Measurements from ENCODE around the gene SLC15A3.

SLC15A3 gene

DNA sequence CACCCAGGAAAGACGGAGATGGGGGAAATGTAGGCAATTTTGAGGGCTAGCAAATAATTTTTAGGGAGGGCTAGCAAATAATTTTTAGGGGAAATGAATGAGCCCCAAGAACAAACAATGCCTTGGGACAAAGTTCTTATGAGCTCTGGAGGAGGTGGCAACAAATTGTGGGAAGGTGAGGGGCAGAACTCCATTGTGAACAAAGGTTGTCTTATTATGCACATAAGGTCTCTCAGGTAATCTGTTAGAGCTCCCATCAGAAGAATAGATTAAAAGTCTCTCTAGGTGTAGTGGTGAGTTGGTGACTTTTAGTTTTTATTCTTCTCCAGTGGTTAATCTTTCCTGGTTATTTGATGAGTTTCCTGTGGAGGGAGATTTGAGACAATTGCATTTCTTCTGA lies 43.2 kb downstream of the SLC15A3 start:
- Histone ChIP-seq H3K9me3 (ENCODE audit: control insufficient read depth, insufficient read depth, low read depth, low read length) (no peaks in the 10 kb centered on the region), H3K27ac (ENCODE audit: extremely low read depth, low read depth, low read length) (no peak overlapping the region), H3K36me3 (ENCODE audit: control insufficient read depth in 2 of 2, insufficient read depth in 1 of 2, low read length in 2 of 2) (peaks cover 0 to 10% of the 10 kb centered on the region in 2 experiments; a peak in 1 of 3 replicates), H3K4me1 (ENCODE audit: control insufficient read depth, insufficient read depth, low read length) (no peaks in the 10 kb centered on the region; the same call in 1 of the 2 replicates), H3K4me3 (ENCODE audit: low read depth, low read length) (no peak overlapping the region)
- ChIA-PET CTCF (interaction anchor here (0.6 to 2.2 kb wide), 4 partner anchors 10 to 213 kb away, joined by 3 to 9 read pairs (median 4); no protein-coding TSS in a partner anchor), POLR2A (no interaction called here)
- TF ChIP-seq ZNF324 (tag by site-specific recombination; IDR thresholded peaks at IDR 0.05) (no peak), ZNF174 (tag by site-specific recombination; IDR thresholded peaks at IDR 0.05) (no peak), ZNF37A (tag by site-specific recombination; IDR thresholded peaks at IDR 0.05) (no peak), ZNF514 (tag by site-specific recombination; IDR thresholded peaks at IDR 0.05) (no peak), KLF10 (tag by site-specific recombination; IDR thresholded peaks at IDR 0.05) (no peak), ZNF530 (tag by site-specific recombination; IDR thresholded peaks at IDR 0.05; ENCODE audit: low read depth) (peak; percentile 93)
- TF ChIP-seq, protein P1, sequence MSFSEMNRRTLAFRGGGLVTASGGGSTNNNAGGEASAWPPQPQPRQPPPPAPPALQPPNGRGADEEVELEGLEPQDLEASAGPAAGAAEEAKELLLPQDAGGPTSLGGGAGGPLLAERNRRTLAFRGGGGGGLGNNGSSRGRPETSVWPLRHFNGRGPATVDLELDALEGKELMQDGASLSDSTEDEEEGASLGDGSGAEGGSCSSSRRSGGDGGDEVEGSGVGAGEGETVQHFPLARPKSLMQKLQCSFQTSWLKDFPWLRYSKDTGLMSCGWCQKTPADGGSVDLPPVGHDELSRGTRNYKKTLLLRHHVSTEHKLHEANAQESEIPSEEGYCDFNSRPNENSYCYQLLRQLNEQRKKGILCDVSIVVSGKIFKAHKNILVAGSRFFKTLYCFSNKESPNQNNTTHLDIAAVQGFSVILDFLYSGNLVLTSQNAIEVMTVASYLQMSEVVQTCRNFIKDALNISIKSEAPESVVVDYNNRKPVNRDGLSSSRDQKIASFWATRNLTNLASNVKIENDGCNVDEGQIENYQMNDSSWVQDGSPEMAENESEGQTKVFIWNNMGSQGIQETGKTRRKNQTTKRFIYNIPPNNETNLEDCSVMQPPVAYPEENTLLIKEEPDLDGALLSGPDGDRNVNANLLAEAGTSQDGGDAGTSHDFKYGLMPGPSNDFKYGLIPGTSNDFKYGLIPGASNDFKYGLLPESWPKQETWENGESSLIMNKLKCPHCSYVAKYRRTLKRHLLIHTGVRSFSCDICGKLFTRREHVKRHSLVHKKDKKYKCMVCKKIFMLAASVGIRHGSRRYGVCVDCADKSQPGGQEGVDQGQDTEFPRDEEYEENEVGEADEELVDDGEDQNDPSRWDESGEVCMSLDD (tag by site-specific recombination; IDR thresholded peaks at IDR 0.05): no peak

DNA sequence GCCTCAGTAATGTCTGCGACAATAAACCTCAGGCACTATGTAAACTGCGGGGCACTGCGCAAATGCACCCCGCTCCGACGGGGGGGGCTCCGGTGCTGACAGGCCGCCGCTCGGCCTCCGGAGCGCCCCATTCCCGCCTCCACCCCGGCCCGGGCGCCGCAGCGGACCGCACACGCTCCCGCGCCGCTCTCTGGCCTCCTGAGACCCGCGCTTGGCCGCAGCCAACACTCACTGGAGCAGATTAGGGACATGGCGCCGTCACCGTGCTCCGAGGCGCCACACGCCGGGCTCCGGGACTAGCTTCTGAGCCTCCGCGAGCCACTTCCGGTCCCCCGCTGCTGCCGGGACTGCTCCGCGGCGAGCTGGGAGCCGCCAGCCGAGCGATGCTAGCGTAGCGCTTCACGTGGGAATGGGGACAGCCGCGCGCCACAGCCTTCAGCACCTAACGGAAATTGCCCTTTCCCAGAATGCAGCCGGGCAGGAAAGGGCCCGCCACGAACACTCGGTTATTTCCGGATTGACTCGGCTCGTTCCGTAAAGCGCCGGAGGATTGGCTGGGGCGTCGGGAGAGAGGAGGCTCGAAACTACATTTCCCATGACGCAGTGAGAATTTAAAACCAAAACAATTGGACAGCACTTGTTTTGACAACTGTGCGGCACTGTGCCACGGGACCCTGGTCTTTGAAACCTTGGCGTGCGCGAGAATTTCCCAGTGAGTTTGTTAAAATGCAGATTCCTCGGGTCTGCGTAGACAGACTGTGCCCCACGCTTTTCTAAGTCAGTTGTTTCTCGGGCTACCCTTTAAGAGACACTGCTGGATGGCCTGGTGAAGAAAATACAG lies 45.6 kb downstream of the SLC15A3 start, which contains the start of gene PRPF19:
Gene PRPF19, minus strand, starts transcription at position 454 of the 841 bp plus-strand sequence. Its CDS starts 203 bp downstream, at position 251.
- CTCF ChIA-PET: interaction anchor here (2.9 kb wide), 1 partner anchor 75 kb away, joined by 19 read pairs; no protein-coding TSS in a partner anchor
- peak within 1 kb of the TSS; percentile 88 for H3K4me3 ChIP-seq (ENCODE audit: low read depth, low read length)
- H3K4me1 ChIP-seq (ENCODE audit: control insufficient read depth, insufficient read depth, low read length): no peaks in the 10 kb centered on the region; the same call in 1 of the 2 replicates
- H3K9me3 ChIP-seq (ENCODE audit: control insufficient read depth, insufficient read depth, low read depth, low read length): no peaks in the 10 kb centered on the region
- POLR2A ChIA-PET: interaction anchor here (0.8 to 2.8 kb wide), 7 partner anchors 9 to 20 kb away, joined by 3 to 36 read pairs (median 5); partner anchors contain the start of genes TMEM109 and TMEM132A
- H3K27ac ChIP-seq (ENCODE audit: extremely low read depth, low read depth, low read length): peak within 1 kb of the TSS; percentile 84
- H3K36me3 ChIP-seq (ENCODE audit: control insufficient read depth in 2 of 2, insufficient read depth in 1 of 2, low read length in 2 of 2): peaks cover 0 to 35% of the 10 kb centered on the region in 2 experiments; a peak in 1 of 3 replicates
- TF ChIP-seq ZBTB1 (tag by site-specific recombination; IDR thresholded peaks at IDR 0.05): no peak
- TF ChIP-seq ZSCAN16 (tag by site-specific recombination; IDR thresholded peaks at IDR 0.05): no peak
- TF ChIP-seq ZBTB21 (tag by site-specific recombination; IDR thresholded peaks at IDR 0.05): no peak
- no peak for TF ChIP-seq HOXC10 (CRISPR knock-in tag; IDR thresholded peaks at IDR 0.05)
- TF ChIP-seq, protein P2, sequence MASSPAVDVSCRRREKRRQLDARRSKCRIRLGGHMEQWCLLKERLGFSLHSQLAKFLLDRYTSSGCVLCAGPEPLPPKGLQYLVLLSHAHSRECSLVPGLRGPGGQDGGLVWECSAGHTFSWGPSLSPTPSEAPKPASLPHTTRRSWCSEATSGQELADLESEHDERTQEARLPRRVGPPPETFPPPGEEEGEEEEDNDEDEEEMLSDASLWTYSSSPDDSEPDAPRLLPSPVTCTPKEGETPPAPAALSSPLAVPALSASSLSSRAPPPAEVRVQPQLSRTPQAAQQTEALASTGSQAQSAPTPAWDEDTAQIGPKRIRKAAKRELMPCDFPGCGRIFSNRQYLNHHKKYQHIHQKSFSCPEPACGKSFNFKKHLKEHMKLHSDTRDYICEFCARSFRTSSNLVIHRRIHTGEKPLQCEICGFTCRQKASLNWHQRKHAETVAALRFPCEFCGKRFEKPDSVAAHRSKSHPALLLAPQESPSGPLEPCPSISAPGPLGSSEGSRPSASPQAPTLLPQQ (tag by site-specific recombination; IDR thresholded peaks at IDR 0.05): peak; percentile 54; the same call in 1 of the 2 replicates
- TF ChIP-seq ZFP3 (tag by site-specific recombination; IDR thresholded peaks at IDR 0.05; ENCODE audit: low read depth): no peak
- 0 out of 2 replicates have a peak, but pooled peaks have one; percentile 27 for TF ChIP-seq YY1 (tag by site-specific recombination; IDR thresholded peaks at IDR 0.05)
- peak; percentile 88 for TF ChIP-seq ZNF76 (tag by site-specific recombination; IDR thresholded peaks at IDR 0.05; ENCODE audit: borderline replicate concordance, low read depth)
- TF ChIP-seq, protein P3, sequence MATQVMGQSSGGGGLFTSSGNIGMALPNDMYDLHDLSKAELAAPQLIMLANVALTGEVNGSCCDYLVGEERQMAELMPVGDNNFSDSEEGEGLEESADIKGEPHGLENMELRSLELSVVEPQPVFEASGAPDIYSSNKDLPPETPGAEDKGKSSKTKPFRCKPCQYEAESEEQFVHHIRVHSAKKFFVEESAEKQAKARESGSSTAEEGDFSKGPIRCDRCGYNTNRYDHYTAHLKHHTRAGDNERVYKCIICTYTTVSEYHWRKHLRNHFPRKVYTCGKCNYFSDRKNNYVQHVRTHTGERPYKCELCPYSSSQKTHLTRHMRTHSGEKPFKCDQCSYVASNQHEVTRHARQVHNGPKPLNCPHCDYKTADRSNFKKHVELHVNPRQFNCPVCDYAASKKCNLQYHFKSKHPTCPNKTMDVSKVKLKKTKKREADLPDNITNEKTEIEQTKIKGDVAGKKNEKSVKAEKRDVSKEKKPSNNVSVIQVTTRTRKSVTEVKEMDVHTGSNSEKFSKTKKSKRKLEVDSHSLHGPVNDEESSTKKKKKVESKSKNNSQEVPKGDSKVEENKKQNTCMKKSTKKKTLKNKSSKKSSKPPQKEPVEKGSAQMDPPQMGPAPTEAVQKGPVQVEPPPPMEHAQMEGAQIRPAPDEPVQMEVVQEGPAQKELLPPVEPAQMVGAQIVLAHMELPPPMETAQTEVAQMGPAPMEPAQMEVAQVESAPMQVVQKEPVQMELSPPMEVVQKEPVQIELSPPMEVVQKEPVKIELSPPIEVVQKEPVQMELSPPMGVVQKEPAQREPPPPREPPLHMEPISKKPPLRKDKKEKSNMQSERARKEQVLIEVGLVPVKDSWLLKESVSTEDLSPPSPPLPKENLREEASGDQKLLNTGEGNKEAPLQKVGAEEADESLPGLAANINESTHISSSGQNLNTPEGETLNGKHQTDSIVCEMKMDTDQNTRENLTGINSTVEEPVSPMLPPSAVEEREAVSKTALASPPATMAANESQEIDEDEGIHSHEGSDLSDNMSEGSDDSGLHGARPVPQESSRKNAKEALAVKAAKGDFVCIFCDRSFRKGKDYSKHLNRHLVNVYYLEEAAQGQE (tag by site-specific recombination; IDR thresholded peaks at IDR 0.05): peak; percentile 26
- no peak for TF ChIP-seq ZNF777 (tag by site-specific recombination; IDR thresholded peaks at IDR 0.05; ENCODE audit: borderline replicate concordance)
- peak; percentile 26; the same call in 1 of the 2 replicates for TF ChIP-seq SP3 (tag by site-specific recombination; IDR thresholded peaks at IDR 0.05)
- TF ChIP-seq, protein P4, sequence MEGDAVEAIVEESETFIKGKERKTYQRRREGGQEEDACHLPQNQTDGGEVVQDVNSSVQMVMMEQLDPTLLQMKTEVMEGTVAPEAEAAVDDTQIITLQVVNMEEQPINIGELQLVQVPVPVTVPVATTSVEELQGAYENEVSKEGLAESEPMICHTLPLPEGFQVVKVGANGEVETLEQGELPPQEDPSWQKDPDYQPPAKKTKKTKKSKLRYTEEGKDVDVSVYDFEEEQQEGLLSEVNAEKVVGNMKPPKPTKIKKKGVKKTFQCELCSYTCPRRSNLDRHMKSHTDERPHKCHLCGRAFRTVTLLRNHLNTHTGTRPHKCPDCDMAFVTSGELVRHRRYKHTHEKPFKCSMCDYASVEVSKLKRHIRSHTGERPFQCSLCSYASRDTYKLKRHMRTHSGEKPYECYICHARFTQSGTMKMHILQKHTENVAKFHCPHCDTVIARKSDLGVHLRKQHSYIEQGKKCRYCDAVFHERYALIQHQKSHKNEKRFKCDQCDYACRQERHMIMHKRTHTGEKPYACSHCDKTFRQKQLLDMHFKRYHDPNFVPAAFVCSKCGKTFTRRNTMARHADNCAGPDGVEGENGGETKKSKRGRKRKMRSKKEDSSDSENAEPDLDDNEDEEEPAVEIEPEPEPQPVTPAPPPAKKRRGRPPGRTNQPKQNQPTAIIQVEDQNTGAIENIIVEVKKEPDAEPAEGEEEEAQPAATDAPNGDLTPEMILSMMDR (tag by site-specific recombination; IDR thresholded peaks at IDR 0.05): 0 out of 2 replicates have a peak, but pooled peaks have one; percentile 18
- 0 out of 2 replicates have a peak, but pooled peaks have one; percentile 51 for TF ChIP-seq ZSCAN30 (tag by site-specific recombination; IDR thresholded peaks at IDR 0.05)
- TF ChIP-seq KLF1 (tag by site-specific recombination; IDR thresholded peaks at IDR 0.05): no peak
- TF ChIP-seq, protein P5, sequence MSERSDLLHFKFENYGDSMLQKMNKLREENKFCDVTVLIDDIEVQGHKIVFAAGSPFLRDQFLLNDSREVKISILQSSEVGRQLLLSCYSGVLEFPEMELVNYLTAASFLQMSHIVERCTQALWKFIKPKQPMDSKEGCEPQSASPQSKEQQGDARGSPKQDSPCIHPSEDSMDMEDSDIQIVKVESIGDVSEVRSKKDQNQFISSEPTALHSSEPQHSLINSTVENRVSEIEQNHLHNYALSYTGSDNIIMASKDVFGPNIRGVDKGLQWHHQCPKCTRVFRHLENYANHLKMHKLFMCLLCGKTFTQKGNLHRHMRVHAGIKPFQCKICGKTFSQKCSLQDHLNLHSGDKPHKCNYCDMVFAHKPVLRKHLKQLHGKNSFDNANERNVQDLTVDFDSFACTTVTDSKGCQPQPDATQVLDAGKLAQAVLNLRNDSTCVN (tag by site-specific recombination; optimal IDR thresholded peaks at IDR 0.05): peak; percentile 73
- TF ChIP-seq HOXD13 (CRISPR knock-in tag; IDR thresholded peaks at IDR 0.05; ENCODE audit: borderline replicate concordance): peak; percentile 87

All from HEK293 (cell line).